Calu3 (cell line): ENCODE results near the gene NPY2R. TPM values are rescaled to one million over a fixed set of nuclear protein-coding genes. Genes with fewer than 3 reads are reported as not detected.

Source experiments
- BruUV-seq: library from RNA; stranded (reverse); fragments of 400-500 nt; replicated peaks from 2 replicates; lab custom pipeline; 2021; lab: Mats Ljungman, UMichigan
- CTCF ChIA-PET: fragments of 300-600 bp; sonication (Branson Sonifier 250); formaldehyde crosslinking; loops from one replicate; lab custom pipeline; 2022; ENCODE audit warnings: antibody characterized with exemption; lab: Charles Lee
- DNase-seq: peaks from one replicate; pipeline ENCODE4 v3.0.0; 2022
- H3K27ac Mint-ChIP-seq: one replicate; pipeline ENCODE4 v1.8.0; 2022; ENCODE audit warnings: mixed read lengths; ENCODE audit not compliant: unreplicated experiment
- H3K27me3 Mint-ChIP-seq: one replicate; pipeline ENCODE4 v1.8.0; 2022; ENCODE audit warnings: mixed read lengths; ENCODE audit not compliant: unreplicated experiment
- H3K36me3 Mint-ChIP-seq: one replicate; pipeline ENCODE4 v1.8.0; 2022; ENCODE audit warnings: mild to moderate bottlenecking, moderate library complexity, mixed read lengths; ENCODE audit not compliant: insufficient read depth, unreplicated experiment
- H3K4me1 Mint-ChIP-seq: one replicate; pipeline ENCODE4 v1.8.0; 2022; ENCODE audit warnings: mild to moderate bottlenecking, low read depth, mixed read lengths; ENCODE audit not compliant: unreplicated experiment
- H3K4me3 Mint-ChIP-seq: one replicate; pipeline ENCODE4 v1.8.0; 2022; ENCODE audit warnings: mild to moderate bottlenecking, low read depth, moderate library complexity, mixed read lengths; ENCODE audit not compliant: unreplicated experiment
- H3K9me3 Mint-ChIP-seq: one replicate; pipeline ENCODE4 v1.8.0; 2022; ENCODE audit warnings: low read depth, mixed read lengths; ENCODE audit not compliant: unreplicated experiment
- CTCF ChIP-seq: fragments of 200-600 bp; IDR thresholded peaks from one replicate; pipeline ENCODE4 v1.8.0; 2022; ENCODE audit warnings: antibody characterized with exemption; ENCODE audit not compliant: unreplicated experiment
- intact Hi-C: fragments of 100-400 bp; cut with micrococcal nuclease; formaldehyde crosslinking; loops from one replicate; pipeline ENCODE4 v1.10.0; 2022; ENCODE audit not compliant: unreplicated experiment
- total RNA-seq: library from RNA; stranded (reverse); gene quantifications from 2 replicates; pipeline ENCODE4 v1.2.3, GENCODE V29; 2022

Gene NPY2R
- total RNA-seq, 1 experiment from 2014 or later, result not detected

- no peak for DNase-seq
- BruUV-seq, result no TSS peak
- CTCF ChIA-PET, result no interaction called here
- Mint-ChIP-seq H3K36me3 (no peaks in the 10 kb centered on the region), H3K4me3 (no peak overlapping the region), H3K4me1 (no peaks in the 10 kb centered on the region), H3K27me3 (no peaks in the 10 kb centered on the region), H3K9me3 (peaks cover 2% of the 10 kb centered on the region), H3K27ac (no peak overlapping the region)
- TF ChIP-seq CTCF, result no peak
- intact Hi-C loops, result no loop called here
These were observed 29.1 kb downstream of the NPY2R start for GRCh38 chr4:155237567-155237966.

- H3K4me3 Mint-ChIP-seq, result no peak overlapping the region
- no TSS peak for BruUV-seq
- no peak for DNase-seq
- CTCF ChIA-PET, result no interaction called here
- H3K27ac Mint-ChIP-seq, result no peak overlapping the region
- H3K9me3 Mint-ChIP-seq, result peaks cover 2% of the 10 kb centered on the region
- TF ChIP-seq CTCF, result no peak
- intact Hi-C loops, result no loop called here
- H3K36me3 Mint-ChIP-seq, result no peaks in the 10 kb centered on the region
- H3K4me1 Mint-ChIP-seq, result no peaks in the 10 kb centered on the region
- no peaks in the 10 kb centered on the region for H3K27me3 Mint-ChIP-seq
These were observed 32.8 kb downstream of the NPY2R start for GRCh38 chr4:155241225-155241624.

GRCh38 chr4:155241664-155242063 is 33.2 kb downstream of the NPY2R start:
- BruUV-seq, result no TSS peak
- no peaks in the 10 kb centered on the region for H3K4me1 Mint-ChIP-seq
- intact Hi-C loops, result no loop called here

GRCh38 chr4:155245105-155245504 is 36.7 kb downstream of the NPY2R start:
- Mint-ChIP-seq H3K27ac (no peak overlapping the region), H3K9me3 (peaks cover 2% of the 10 kb centered on the region), H3K4me1 (no peaks in the 10 kb centered on the region), H3K4me3 (no peak overlapping the region), H3K36me3 (no peaks in the 10 kb centered on the region), H3K27me3 (no peaks in the 10 kb centered on the region)
- intact Hi-C loops, result no loop called here
- BruUV-seq, result no TSS peak
- CTCF ChIA-PET, result no interaction called here
- no peak for DNase-seq
- no peak for TF ChIP-seq CTCF

More at GRCh38 chr4:155241664-155242063, 33.2 kb downstream of the NPY2R start:
- Mint-ChIP-seq H3K36me3 (no peaks in the 10 kb centered on the region), H3K4me3 (no peak overlapping the region), H3K27ac (no peak overlapping the region), H3K9me3 (peaks cover 2% of the 10 kb centered on the region), H3K27me3 (no peaks in the 10 kb centered on the region)
- no peak for DNase-seq
- no peak for TF ChIP-seq CTCF
- CTCF ChIA-PET, result no interaction called here
